AG04449 (cell line): ENCODE measurements around the gene NOX3.

Experiments
- CTCF ChIA-PET: fragments of 350-600 bp; formaldehyde crosslinking; extraction: SDS; loops from one replicate; lab custom pipeline; 2021; ENCODE audit warnings: antibody characterized with exemption; lab: Yijun Ruan, JAX
- POLR2A ChIA-PET: fragments of 400-600, 350-600 bp; formaldehyde crosslinking; extraction: SDS; loops from one replicate; lab custom pipeline; 2020; ENCODE audit warnings: antibody characterized with exemption, inconsistent platforms; lab: Yijun Ruan, JAX
- DNase-seq: peaks from one replicate; pipeline ENCODE4 v3.0.0-alpha.2; 2010; ENCODE audit warnings: low read depth, low spot score
- H3K4me3 ChIP-seq: 2 replicates; pipeline ENCODE4 v1.5.1; 2011; ENCODE audit warnings: low read depth, mild to moderate bottlenecking, control low read depth, low read length
- TF ChIP-seq, protein P1 (sequence below): IDR thresholded peaks from one replicate; pipeline ENCODE4 v1.5.1; 2011; ENCODE audit warnings: mild to moderate bottlenecking, moderate library complexity, low read length, control low read depth, inconsistent platforms; ENCODE audit not compliant: insufficient read depth; ENCODE audit errors: missing control alignments

The NOX3 gene

DNA sequence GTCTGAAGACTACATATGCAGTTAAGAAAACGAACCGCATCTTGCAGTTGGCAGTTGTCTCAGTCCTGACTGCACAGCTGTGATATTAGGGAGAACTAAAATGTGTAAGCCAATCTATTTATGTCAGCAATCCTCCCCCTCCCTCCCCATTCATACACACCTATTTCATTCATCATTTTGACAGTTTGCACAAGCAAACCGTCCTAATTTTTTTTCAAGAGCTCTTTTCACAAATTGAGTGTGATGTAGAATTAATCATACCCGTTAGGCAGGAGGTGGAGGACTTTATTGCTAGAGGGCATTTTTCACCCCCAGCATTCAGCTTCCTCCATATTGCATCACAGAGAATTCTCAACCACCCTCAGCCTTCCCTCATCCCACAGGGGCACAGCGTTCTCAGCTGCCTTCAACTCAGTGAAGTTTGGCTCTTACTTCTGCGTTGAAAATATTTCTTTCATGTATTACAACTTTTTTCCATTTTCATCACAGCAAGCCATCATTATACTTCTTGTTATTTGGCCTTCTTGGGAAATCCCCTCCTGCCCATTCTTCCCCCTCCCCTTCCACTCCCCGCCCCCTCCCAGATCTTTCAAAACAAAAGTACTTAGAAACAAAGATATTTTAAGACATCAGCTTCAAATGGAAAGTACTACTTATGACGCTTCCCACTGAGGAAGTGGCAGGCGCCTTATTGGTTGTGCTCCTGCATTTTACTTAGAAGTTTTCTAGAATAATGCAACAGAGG is 37.5 kb downstream of the NOX3 start:
- ChIA-PET POLR2A (no interaction called here), CTCF (interaction anchor here (0.8 to 1.1 kb wide), 2 partner anchors 10 to 18 kb away, joined by 3 read pairs; no protein-coding TSS in a partner anchor)
- TF ChIP-seq, protein P1, sequence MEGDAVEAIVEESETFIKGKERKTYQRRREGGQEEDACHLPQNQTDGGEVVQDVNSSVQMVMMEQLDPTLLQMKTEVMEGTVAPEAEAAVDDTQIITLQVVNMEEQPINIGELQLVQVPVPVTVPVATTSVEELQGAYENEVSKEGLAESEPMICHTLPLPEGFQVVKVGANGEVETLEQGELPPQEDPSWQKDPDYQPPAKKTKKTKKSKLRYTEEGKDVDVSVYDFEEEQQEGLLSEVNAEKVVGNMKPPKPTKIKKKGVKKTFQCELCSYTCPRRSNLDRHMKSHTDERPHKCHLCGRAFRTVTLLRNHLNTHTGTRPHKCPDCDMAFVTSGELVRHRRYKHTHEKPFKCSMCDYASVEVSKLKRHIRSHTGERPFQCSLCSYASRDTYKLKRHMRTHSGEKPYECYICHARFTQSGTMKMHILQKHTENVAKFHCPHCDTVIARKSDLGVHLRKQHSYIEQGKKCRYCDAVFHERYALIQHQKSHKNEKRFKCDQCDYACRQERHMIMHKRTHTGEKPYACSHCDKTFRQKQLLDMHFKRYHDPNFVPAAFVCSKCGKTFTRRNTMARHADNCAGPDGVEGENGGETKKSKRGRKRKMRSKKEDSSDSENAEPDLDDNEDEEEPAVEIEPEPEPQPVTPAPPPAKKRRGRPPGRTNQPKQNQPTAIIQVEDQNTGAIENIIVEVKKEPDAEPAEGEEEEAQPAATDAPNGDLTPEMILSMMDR: no peak
- no peak overlapping the region for H3K4me3 ChIP-seq
- peak; percentile 31 for DNase-seq

DNA sequence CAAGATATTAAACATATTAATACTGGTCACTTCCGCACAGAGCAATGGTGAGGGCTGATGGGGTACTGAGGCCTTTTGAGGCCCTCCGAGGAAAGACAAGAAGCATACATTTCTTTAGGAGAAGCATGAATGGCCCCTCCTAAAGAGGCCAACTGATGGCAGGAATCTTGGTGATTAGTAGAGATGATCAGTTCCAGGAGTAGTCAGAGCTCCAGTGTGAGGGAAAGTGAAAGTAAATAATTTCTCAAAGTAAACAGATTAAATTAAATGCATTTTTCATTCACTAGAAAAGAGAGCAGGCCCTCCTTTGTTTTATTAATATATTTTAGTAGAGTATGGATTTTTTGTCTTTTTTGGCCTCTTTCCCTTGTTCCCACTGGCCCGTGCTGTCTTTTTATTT is 38.2 kb downstream of the NOX3 start:
- CTCF ChIA-PET: interaction anchor here (1.1 kb wide), 1 partner anchor 9 kb away, joined by 3 read pairs; no protein-coding TSS in a partner anchor
- TF ChIP-seq, protein P1: no peak
- POLR2A ChIA-PET: no interaction called here
- DNase-seq: no peak
- no peak overlapping the region for H3K4me3 ChIP-seq

DNA sequence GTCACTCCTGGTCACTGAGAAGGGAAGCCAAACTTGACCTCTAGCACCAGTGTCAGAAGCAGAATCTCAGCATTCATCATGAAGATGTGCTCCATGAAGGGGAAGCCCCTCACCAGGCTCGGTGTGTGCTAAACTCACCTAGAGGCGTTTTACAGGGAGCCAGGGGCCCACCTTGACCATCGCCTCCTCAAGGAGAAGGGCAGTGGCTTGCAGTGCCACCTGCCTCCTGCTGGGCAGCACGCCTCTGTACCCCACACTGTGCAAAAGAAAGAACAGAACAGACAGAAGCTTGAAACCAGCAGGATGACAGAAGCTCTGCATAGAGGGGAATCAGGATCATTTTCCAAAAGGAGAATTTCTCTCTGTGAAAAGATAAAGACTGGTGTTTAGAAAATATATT is 39.7 kb downstream of the NOX3 start:
- TF ChIP-seq, protein P1: no peak
- CTCF ChIA-PET: no interaction called here
- no peak overlapping the region for H3K4me3 ChIP-seq
- no peak for DNase-seq
- POLR2A ChIA-PET: no interaction called here

DNA sequence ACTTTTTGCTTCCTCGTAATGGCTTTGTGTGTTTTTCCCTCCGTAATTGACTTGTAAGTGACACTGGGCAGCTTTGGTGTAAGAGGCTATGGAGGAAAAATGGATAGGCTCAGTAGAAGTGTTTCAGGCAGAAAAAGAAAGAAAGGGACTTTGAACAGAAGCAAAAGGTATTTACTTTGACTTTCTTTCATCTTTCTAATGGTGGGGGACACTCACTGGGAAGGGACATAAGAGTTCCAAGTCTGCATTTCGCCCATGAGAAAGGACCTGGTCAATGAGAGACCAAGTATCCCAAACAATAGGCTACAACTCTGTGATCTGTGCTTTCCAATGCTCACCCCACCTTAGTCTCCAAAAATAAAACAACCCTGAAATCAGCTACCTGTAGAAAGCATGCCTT is 41.6 kb downstream of the NOX3 start:
- POLR2A ChIA-PET: no interaction called here
- H3K4me3 ChIP-seq: no peak overlapping the region
- TF ChIP-seq, protein P1: no peak
- DNase-seq: no peak
- CTCF ChIA-PET: no interaction called here

GRCh38 chr6:155412335-155412734 is 43.3 kb downstream of the NOX3 start:
- TF ChIP-seq, protein P1: no peak
- POLR2A ChIA-PET: no interaction called here
- no peak overlapping the region for H3K4me3 ChIP-seq
- no peak for DNase-seq
- CTCF ChIA-PET: interaction anchor here (1.2 kb wide), 2 partner anchors 10 to 14 kb away, joined by 3 to 5 read pairs; no protein-coding TSS in a partner anchor

DNA sequence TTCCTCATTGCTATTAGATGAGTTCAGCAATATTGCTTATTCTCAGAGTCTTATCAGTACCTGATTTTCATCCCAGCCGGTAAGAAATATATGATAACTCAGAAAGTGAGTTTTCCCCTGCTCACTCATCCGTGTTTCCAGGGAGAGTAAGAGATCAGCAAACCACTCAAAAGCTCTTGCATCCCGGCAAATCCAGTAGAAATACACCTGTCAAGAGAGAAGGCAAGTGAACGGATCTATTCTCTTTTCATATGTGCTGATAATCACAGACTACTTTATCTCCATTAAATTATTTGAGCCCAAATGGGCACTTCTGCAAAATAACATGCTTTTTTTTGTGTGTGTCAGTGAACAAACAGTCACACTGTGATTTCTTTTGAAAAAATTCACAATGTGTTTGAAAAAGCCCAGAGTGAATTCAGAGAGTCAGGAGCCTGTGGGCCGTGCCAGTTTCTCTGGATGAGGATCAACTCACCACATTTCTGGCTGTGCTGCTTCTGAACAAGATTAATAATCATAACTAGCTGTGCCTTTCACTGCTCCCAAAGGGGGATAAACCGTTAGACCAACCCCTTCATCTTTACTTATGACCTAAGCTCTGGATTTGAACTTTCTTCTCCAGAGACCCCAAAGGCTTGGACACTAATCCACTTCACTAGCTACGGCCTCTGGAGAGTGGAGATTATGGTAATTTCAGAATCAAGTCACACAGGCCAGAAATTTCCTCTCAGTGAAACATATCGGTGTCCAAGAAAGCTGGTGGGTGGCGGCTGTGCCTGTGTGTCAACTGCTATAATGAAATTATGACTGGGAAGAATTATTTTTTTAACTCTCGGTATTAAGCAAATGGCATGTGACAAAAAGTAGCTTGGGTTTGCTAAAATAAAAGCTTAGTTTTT is 44.2 kb downstream of the NOX3 start:
- TF ChIP-seq, protein P1: no peak
- H3K4me3 ChIP-seq: no peak overlapping the region
- ChIA-PET POLR2A (no interaction called here), CTCF (interaction anchor here (1.2 to 1.7 kb wide), 4 partner anchors 9 to 13 kb away, joined by 3 to 5 read pairs (median 4); no protein-coding TSS in a partner anchor)
- no peak for DNase-seq
